Activated CD4-positive, alpha-beta T cell treated with anti-CD3 and anti-CD28 coated beads for 24 hours (primary cell): ENCODE measurements around the gene GRAMD4.

Experiments
- DNase-seq, 2 donors: peaks; one replicate each; pipeline ENCODE4 v3.0.0-alpha.2; 2020; ENCODE audit warnings: low read depth in 2 of 2

GRAMD4 gene

GRCh38 chr22:46719921-46720320, 99.7 kb downstream of the GRAMD4 start:
- no peak for DNase-seq

- DNase-seq, result no peak
Observed at GRCh38 chr22:46721501-46722085, 101.4 kb downstream of the GRAMD4 start.

- DNase-seq, result no peak
Observed at GRCh38 chr22:46723882-46724281, 103.7 kb downstream of the GRAMD4 start.

GRCh38 chr22:46725096-46725495, 104.9 kb downstream of the GRAMD4 start:
- no peak for DNase-seq

GRCh38 chr22:46726066-46726985, 106.1 kb downstream of the GRAMD4 start:
- no peak for DNase-seq

GRCh38 chr22:46726986-46727317, 106.8 kb downstream of the GRAMD4 start:
- no peak for DNase-seq

GRCh38 chr22:46727813-46728364, 107.7 kb downstream of the GRAMD4 start:
- no peak for DNase-seq

GRCh38 chr22:46728470-46728869, 108.3 kb downstream of the GRAMD4 start:
- no peak for DNase-seq
